CD4-positive, alpha-beta T cell treated with Interleukin-1 beta for 1 hour (primary cell): ENCODE results near the gene NHLRC1.

Experiments used
- DNase-seq, 2 donors: peaks; one replicate each; pipeline ENCODE4 v3.0.0-alpha.2; 2020 to 2022

Gene NHLRC1

DNA sequence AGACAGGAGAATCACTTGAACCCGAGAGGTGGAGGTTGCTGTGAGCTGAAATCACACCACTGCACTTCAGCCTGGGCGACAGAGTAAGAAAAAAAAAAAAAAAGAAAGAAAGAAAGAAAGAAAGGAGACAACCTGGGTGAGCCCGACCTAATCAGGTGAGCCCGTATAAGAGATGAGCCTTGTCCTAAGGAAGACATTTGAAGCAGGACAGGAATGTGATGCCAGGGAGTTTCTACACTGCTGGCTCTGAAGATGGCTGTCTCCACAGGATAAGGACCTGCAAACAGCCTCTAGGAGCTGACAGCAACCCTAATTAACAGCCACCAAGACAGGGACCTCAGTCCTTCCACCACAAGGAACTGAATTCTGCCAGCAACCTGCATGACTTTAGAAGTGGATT, 41.9 kb downstream of the NHLRC1 start:
- DNase-seq, result no peak

DNA sequence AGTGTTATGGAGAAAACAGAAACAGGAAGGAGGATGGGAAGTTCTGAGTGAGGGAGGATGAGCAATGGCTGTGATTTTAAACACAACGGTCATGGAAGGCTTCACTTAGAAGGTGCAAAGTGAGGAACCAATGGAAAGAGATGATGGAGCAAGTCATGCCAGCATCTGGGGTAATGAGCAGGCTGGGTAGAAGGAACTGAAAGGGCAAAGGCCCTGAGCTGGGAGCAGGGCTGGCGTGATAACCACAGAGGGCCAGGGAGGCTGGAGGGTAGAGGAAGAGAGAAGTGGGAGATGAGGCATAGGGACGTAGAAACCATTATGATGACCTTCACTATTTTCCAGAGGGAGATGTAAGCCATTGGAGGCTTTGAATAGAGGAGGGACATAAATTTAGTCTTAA, 43.6 kb downstream of the NHLRC1 start:
- no peak for DNase-seq

DNA sequence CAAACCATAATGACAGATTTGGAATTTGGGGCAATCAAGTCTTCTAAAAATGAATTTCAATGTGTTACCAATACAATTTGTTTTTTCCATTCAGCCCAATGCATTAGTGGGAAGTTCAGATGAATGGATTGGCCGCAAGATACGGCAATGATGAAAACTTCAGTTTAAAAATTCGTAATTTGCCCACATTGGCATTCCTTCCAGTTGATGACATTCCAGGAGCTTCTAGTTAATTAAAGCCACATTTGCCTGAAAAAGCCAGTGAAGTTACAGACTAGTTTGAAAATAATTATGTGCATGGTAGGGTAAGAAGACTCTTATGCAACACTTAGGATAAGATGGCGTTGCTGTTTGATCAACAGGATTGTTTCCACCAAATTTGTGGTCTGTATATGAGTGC, 46.2 kb downstream of the NHLRC1 start:
- no peak for DNase-seq

DNA sequence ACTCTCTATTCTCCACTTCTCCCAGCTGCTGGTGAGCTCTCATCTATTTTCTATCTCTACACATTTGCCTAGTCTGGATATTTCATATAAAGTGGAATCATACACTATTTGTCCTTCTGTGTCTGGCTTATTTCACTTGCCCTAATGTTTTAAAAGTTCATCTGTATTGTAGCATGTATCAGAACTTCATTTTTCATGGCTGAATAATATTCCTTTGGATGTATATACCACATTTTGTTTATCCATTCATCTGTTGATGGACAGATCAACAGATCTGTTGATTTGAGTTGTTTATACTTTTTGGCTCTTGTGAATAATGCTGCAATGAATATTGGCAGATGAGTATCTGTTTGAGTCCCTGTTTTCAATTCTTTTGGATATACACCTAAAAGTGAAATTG, 49.6 kb downstream of the NHLRC1 start:
- DNase-seq, result no peak

DNA sequence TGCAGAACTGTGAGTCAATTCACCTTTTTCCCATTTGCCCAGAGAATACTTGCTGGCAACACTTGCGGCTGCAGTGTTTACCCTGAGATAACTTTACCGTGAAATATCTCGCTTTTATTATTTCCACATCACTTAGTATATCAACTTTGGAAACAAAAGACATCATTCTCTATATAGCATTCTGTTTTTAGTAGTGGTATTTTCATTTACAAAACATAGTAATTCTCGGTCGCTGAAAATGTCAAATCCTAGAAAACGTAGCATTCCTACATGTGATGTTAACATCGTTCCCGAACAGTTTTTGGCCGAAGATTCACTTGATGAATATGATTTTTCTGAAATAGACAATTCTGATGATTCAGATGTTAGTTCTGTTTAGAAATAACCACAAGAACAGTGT, 52.0 kb downstream of the NHLRC1 start:
- DNase-seq, result no peak
